ENCODE results near the gene ADCY5. TPM values are rescaled to one million over a fixed set of nuclear protein-coding genes. Genes with fewer than 3 reads are reported as not detected.

Gene ADCY5
- total RNA-seq, 2 donors from 2014 or later: 3.9 to 5.2 TPM

- H3K27ac ChIP-seq (ENCODE audit: low read depth, low read length): no peak overlapping the region
- no peak overlapping the region for H3K4me3 Mint-ChIP-seq
- 86 to 90% methylated on average over 2 to 4 of the region's 4 CpGs for WGBS, 2 experiments (ENCODE audit: insufficient coverage in 1 of 2, insufficient read length in 1 of 2)
These were observed 55.8 kb downstream of the ADCY5 start for GRCh38 chr3:123392871-123393620.

GRCh38 chr3:123392368-123392767 lies 56.5 kb downstream of the ADCY5 start:
- no peaks in the 10 kb centered on the region for H3K4me1 ChIP-seq (ENCODE audit: control insufficient read depth, insufficient read depth, low read length)

More at GRCh38 chr3:123392871-123393620, 55.8 kb downstream of the ADCY5 start:
- Histone ChIP-seq H3K9me3 (ENCODE audit: control insufficient read depth, low read length) (no peaks in the 10 kb centered on the region), H3K4me3 (ENCODE audit: low read length) (no peak overlapping the region), H3K9ac (ENCODE audit: extremely low read depth, low read length, poor library complexity, severe bottlenecking) (no peak overlapping the region), H3K27me3 (ENCODE audit: control insufficient read depth, insufficient read depth, low read length, poor library complexity, severe bottlenecking) (peaks cover 14% of the 10 kb centered on the region), H3K4me1 (ENCODE audit: control insufficient read depth, insufficient read depth, low read length) (no peaks in the 10 kb centered on the region), H3K36me3 (ENCODE audit: control insufficient read depth, insufficient read depth, low read length) (no peaks in the 10 kb centered on the region)
- Mint-ChIP-seq H3K9me3 (no peaks in the 10 kb centered on the region), H3K4me1 (peaks cover 5% of the 10 kb centered on the region), H3K27ac (no peak overlapping the region), H3K36me3 (ENCODE audit: low read depth) (no peaks in the 10 kb centered on the region), H3K27me3 (ENCODE audit: insufficient read depth) (peaks cover 67% of the 10 kb centered on the region)
- TF ChIP-seq CTCF (conservative IDR thresholded peaks at IDR 0.05): no peak
- DNase-seq: no peak

GRCh38 chr3:123390865-123391600 lies 57.9 kb downstream of the ADCY5 start:
- Mint-ChIP-seq H3K36me3 (ENCODE audit: low read depth) (no peaks in the 10 kb centered on the region), H3K4me3 (no peak overlapping the region), H3K27ac (no peak overlapping the region), H3K9me3 (no peaks in the 10 kb centered on the region), H3K4me1 (peaks cover 24% of the 10 kb centered on the region), H3K27me3 (ENCODE audit: insufficient read depth) (peaks cover 69% of the 10 kb centered on the region)
- TF ChIP-seq CTCF (conservative IDR thresholded peaks at IDR 0.05): no peak
- peaks cover 22% of the 10 kb centered on the region for H3K27me3 ChIP-seq (ENCODE audit: control insufficient read depth, insufficient read depth, low read length, poor library complexity, severe bottlenecking)
- WGBS, 2 experiments (ENCODE audit: insufficient coverage in 1 of 2, insufficient read length in 1 of 2): 89 to 90% methylated on average over 7 to 10 of the region's 10 CpGs
- peaks cover 7% of the 10 kb centered on the region for H3K4me1 ChIP-seq (ENCODE audit: control insufficient read depth, insufficient read depth, low read length)
- DNase-seq: no peak
- H3K36me3 ChIP-seq (ENCODE audit: control insufficient read depth, insufficient read depth, low read length): no peaks in the 10 kb centered on the region
- H3K27ac ChIP-seq (ENCODE audit: low read depth, low read length): no peak overlapping the region
- no peak overlapping the region for H3K4me3 ChIP-seq (ENCODE audit: low read length)
- no peak overlapping the region for H3K9ac ChIP-seq (ENCODE audit: extremely low read depth, low read length, poor library complexity, severe bottlenecking)
- no peaks in the 10 kb centered on the region for H3K9me3 ChIP-seq (ENCODE audit: control insufficient read depth, low read length)

More at GRCh38 chr3:123392368-123392767, 56.5 kb downstream of the ADCY5 start:
- H3K27ac Mint-ChIP-seq: no peak overlapping the region
- H3K9me3 Mint-ChIP-seq: no peaks in the 10 kb centered on the region
- Histone ChIP-seq H3K9ac (ENCODE audit: extremely low read depth, low read length, poor library complexity, severe bottlenecking) (no peak overlapping the region), H3K36me3 (ENCODE audit: control insufficient read depth, insufficient read depth, low read length) (no peaks in the 10 kb centered on the region), H3K27ac (ENCODE audit: low read depth, low read length) (no peak overlapping the region), H3K9me3 (ENCODE audit: control insufficient read depth, low read length) (no peaks in the 10 kb centered on the region), H3K27me3 (ENCODE audit: control insufficient read depth, insufficient read depth, low read length, poor library complexity, severe bottlenecking) (peaks cover 16% of the 10 kb centered on the region), H3K4me3 (ENCODE audit: low read length) (no peak overlapping the region)
- H3K27me3 Mint-ChIP-seq (ENCODE audit: insufficient read depth): peaks cover 66% of the 10 kb centered on the region
- 91% methylated on average over 5 of the region's 5 CpGs; no CpG with 5 or more reads in 1 of the 2 experiments for WGBS, 2 experiments (ENCODE audit: insufficient coverage in 1 of 2, insufficient read length in 1 of 2)
- no peak overlapping the region for H3K4me3 Mint-ChIP-seq
- peaks cover 12% of the 10 kb centered on the region for H3K4me1 Mint-ChIP-seq
- no peak for DNase-seq
- no peak for TF ChIP-seq CTCF (conservative IDR thresholded peaks at IDR 0.05)
- H3K36me3 Mint-ChIP-seq (ENCODE audit: low read depth): no peaks in the 10 kb centered on the region
